SK-N-SH treated with all-trans-retinoic acid at 6 μM for 48 hours (cell line): Measurements from ENCODE around the gene SLC17A9.

Experiments
- ATAC-seq: fragments of 200-7000 bp; cut with Tn5 transposase; 3 replicates; pipeline ENCODE4 v1.9.1; 2020; ENCODE audit warnings: mild to moderate bottlenecking, moderate library complexity
- ARNTL ChIP-seq: fragments of 450-650 bp; formaldehyde crosslinking; IDR thresholded peaks from 2 replicates; pipeline ENCODE4 v1.5.0; 2020; ENCODE audit warnings: low read depth, mild to moderate bottlenecking, moderate library complexity, borderline replicate concordance
- CSDC2 ChIP-seq: fragments of 250-450 bp; sonication (Bioruptor Pico); IDR thresholded peaks from 2 replicates; pipeline ENCODE4 v1.5.0; 2020; ENCODE audit warnings: mild to moderate bottlenecking, moderate library complexity
- ESRRG ChIP-seq: fragments of 250-450 bp; sonication (Bioruptor Pico); IDR thresholded peaks from 2 replicates; pipeline ENCODE4 v1.6.1; 2021; ENCODE audit warnings: mild to moderate bottlenecking
- OSR1 ChIP-seq: fragments of 250-450 bp; sonication (Bioruptor Pico); IDR thresholded peaks from 2 replicates; pipeline ENCODE4 v1.8.0; 2022; ENCODE audit warnings: moderate library complexity, mild to moderate bottlenecking, inconsistent platforms
- SNAI2 ChIP-seq: fragments of 250-450 bp; sonication (Bioruptor Pico); IDR thresholded peaks from 2 replicates; pipeline ENCODE4 v1.5.0; 2020; ENCODE audit warnings: mild to moderate bottlenecking, moderate library complexity
- TCF4 ChIP-seq: fragments of 250-450 bp; sonication (Bioruptor Pico); IDR thresholded peaks from 2 replicates; pipeline ENCODE4 v1.8.0; 2021; ENCODE audit warnings: mild to moderate bottlenecking, moderate library complexity, borderline replicate concordance
- TOX ChIP-seq: fragments of 250-450 bp; sonication (Bioruptor Pico); IDR thresholded peaks from 2 replicates; pipeline ENCODE4 v1.8.0; 2021; ENCODE audit warnings: mild to moderate bottlenecking, moderate library complexity, borderline replicate concordance
- ZFP3 ChIP-seq: fragments of 250-450 bp; sonication (Bioruptor Pico); IDR thresholded peaks from 2 replicates; pipeline ENCODE4 v1.5.0; 2020; ENCODE audit warnings: mild to moderate bottlenecking, moderate library complexity
- ZFP30 ChIP-seq: fragments of 450-650 bp; formaldehyde crosslinking; IDR thresholded peaks from 2 replicates; pipeline ENCODE4 v1.5.0; 2022; ENCODE audit warnings: mild to moderate bottlenecking, moderate library complexity
- ZNF565 ChIP-seq: fragments of 450-650 bp; formaldehyde crosslinking; conservative IDR thresholded peaks from 2 replicates; pipeline ENCODE4 v1.5.0; 2020; ENCODE audit warnings: low read depth, mild to moderate bottlenecking, moderate library complexity
- ZNF70 ChIP-seq: fragments of 450-650 bp; formaldehyde crosslinking; IDR thresholded peaks from 2 replicates; pipeline ENCODE4 v1.5.0; 2020; ENCODE audit warnings: mild to moderate bottlenecking, moderate library complexity
- TF ChIP-seq, protein P1 (sequence below): fragments of 250-450 bp; sonication (Bioruptor Pico); IDR thresholded peaks from 2 replicates; pipeline ENCODE4 v1.8.0; 2020; ENCODE audit warnings: mild to moderate bottlenecking, moderate library complexity, borderline replicate concordance
- TF ChIP-seq, protein P2 (sequence below): fragments of 250-450 bp; sonication (Bioruptor Pico); IDR thresholded peaks from 2 replicates; pipeline ENCODE4 v1.5.1; 2020; ENCODE audit warnings: low read depth, mild to moderate bottlenecking, moderate library complexity
- TF ChIP-seq, protein P3 (sequence below): fragments of 250-450 bp; sonication (Bioruptor Pico); IDR thresholded peaks from 2 replicates; pipeline ENCODE4 v1.5.0; 2020; ENCODE audit warnings: mild to moderate bottlenecking, moderate library complexity
- TF ChIP-seq, protein P4 (sequence below): fragments of 250-450 bp; sonication (Bioruptor Pico); IDR thresholded peaks from 2 replicates; pipeline ENCODE4 v1.5.1; 2021; ENCODE audit warnings: mild to moderate bottlenecking, moderate library complexity
- TF ChIP-seq, protein P5 (sequence below): fragments of 250-450 bp; sonication (Bioruptor Pico); IDR thresholded peaks from 2 replicates; pipeline ENCODE4 v1.8.0; 2021; ENCODE audit warnings: low read depth, mild to moderate bottlenecking, moderate library complexity, borderline replicate concordance

SLC17A9 gene

DNA sequence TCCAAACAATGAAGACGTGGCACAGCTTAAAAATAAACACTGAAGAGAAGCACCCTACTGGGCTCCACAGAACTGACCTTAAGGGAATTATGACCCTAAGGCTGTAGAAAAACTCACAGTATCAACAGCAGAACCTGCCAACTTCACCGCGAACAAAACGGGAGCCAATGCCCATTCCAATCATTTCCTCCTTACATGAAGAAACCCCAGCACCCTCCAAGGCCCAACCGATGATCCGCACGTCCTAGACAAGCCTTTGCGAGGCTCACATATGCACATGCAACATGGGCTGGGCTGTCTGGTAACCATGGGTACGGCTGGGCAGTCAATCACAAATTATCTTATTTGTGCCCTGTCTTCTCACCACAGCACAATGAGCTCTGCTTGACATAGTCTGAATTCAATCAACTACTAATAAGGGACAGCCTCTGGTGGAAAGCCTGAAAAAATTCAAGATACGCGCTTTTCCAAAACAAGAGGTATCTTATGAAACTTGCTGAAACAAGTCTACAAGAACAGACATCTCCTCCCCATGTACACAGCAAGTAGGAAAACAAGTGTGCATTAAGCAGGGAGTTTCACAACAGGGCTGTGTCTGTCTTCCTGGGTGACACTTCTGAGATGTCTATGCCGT is 27.9 kb upstream of the SLC17A9 start:
- ATAC-seq, result no peak; the same call in 2 of the 3 replicates
- no peak for TF ChIP-seq ARNTL (CRISPR knock-in tag)
- TF ChIP-seq TOX (CRISPR knock-in tag), result no peak
- TF ChIP-seq CSDC2 (CRISPR knock-in tag), result no peak
- TF ChIP-seq TCF4, result no peak
- no peak for TF ChIP-seq ESRRG (CRISPR knock-in tag)
- no peak for TF ChIP-seq ZNF565 (CRISPR knock-in tag)

DNA sequence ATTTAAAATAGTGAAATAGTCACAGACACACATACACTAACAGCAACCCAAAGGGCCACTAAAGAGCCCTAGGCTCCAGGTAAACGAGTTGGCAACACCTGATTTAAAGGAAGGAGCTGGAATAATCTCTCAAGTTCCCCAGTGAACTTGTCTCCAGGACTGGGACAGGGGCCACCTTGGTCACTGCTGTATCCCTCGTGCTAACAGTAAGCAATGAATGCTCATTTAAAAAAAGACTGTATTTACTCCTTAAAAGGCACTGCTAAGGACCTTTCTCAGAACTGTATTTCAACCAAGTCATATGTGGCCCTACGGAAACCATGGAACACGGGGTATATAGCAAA is 27.5 kb upstream of the SLC17A9 start:
- no peak for ATAC-seq

DNA sequence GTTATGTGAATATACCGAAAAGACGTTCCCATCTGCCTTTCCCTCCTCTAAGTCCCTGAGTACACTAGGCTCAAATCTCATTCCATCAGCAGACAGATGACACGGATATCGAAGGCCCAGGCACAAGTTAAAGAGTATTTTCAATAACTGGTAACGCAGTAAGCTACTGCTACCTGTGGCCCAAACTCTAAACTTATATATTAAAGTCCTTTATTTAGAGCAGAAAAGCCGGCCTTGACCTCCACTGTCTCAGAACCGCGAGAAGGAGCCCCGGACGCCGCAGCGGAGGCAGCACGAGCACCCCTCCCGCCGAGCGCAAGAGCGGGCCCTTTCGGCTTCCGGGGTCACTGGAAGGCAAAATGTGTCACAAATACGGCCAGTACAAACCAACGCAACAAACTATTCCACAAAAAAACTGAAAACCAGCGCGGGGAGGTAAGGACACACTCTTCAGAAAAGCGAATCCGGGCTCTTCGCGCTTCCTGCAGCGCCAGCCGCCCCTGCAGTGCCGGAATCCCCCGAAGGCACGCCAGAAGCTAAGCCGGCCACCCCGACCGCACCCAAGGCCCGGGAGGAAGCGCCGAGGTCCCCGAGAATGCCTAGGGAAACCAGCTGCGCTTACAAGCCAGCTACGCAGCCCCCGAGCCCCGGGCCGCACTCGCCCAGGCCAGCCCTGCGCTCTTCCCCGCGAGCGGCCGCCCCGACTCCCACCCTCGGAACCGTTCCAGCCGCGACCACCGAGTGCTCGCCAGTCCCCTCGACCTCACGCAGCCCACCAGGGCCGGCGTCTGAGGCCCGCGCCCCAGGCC is 26.9 kb upstream of the SLC17A9 start:
- TF ChIP-seq, protein P1, sequence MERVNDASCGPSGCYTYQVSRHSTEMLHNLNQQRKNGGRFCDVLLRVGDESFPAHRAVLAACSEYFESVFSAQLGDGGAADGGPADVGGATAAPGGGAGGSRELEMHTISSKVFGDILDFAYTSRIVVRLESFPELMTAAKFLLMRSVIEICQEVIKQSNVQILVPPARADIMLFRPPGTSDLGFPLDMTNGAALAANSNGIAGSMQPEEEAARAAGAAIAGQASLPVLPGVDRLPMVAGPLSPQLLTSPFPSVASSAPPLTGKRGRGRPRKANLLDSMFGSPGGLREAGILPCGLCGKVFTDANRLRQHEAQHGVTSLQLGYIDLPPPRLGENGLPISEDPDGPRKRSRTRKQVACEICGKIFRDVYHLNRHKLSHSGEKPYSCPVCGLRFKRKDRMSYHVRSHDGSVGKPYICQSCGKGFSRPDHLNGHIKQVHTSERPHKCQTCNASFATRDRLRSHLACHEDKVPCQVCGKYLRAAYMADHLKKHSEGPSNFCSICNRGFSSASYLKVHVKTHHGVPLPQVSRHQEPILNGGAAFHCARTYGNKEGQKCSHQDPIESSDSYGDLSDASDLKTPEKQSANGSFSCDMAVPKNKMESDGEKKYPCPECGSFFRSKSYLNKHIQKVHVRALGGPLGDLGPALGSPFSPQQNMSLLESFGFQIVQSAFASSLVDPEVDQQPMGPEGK (CRISPR knock-in tag), result no peak
- TF ChIP-seq, protein P2, sequence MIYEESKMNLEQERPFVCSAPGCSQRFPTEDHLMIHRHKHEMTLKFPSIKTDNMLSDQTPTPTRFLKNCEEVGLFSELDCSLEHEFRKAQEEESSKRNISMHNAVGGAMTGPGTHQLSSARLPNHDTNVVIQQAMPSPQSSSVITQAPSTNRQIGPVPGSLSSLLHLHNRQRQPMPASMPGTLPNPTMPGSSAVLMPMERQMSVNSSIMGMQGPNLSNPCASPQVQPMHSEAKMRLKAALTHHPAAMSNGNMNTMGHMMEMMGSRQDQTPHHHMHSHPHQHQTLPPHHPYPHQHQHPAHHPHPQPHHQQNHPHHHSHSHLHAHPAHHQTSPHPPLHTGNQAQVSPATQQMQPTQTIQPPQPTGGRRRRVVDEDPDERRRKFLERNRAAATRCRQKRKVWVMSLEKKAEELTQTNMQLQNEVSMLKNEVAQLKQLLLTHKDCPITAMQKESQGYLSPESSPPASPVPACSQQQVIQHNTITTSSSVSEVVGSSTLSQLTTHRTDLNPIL, result no peak
- TF ChIP-seq ZFP30 (CRISPR knock-in tag), result no peak
- TF ChIP-seq ARNTL (CRISPR knock-in tag), result no peak
- TF ChIP-seq, protein P3, sequence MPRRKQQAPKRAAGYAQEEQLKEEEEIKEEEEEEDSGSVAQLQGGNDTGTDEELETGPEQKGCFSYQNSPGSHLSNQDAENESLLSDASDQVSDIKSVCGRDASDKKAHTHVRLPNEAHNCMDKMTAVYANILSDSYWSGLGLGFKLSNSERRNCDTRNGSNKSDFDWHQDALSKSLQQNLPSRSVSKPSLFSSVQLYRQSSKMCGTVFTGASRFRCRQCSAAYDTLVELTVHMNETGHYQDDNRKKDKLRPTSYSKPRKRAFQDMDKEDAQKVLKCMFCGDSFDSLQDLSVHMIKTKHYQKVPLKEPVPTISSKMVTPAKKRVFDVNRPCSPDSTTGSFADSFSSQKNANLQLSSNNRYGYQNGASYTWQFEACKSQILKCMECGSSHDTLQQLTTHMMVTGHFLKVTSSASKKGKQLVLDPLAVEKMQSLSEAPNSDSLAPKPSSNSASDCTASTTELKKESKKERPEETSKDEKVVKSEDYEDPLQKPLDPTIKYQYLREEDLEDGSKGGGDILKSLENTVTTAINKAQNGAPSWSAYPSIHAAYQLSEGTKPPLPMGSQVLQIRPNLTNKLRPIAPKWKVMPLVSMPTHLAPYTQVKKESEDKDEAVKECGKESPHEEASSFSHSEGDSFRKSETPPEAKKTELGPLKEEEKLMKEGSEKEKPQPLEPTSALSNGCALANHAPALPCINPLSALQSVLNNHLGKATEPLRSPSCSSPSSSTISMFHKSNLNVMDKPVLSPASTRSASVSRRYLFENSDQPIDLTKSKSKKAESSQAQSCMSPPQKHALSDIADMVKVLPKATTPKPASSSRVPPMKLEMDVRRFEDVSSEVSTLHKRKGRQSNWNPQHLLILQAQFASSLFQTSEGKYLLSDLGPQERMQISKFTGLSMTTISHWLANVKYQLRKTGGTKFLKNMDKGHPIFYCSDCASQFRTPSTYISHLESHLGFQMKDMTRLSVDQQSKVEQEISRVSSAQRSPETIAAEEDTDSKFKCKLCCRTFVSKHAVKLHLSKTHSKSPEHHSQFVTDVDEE (CRISPR knock-in tag), result no peak
- no peak for TF ChIP-seq TCF4
- TF ChIP-seq, protein P4, sequence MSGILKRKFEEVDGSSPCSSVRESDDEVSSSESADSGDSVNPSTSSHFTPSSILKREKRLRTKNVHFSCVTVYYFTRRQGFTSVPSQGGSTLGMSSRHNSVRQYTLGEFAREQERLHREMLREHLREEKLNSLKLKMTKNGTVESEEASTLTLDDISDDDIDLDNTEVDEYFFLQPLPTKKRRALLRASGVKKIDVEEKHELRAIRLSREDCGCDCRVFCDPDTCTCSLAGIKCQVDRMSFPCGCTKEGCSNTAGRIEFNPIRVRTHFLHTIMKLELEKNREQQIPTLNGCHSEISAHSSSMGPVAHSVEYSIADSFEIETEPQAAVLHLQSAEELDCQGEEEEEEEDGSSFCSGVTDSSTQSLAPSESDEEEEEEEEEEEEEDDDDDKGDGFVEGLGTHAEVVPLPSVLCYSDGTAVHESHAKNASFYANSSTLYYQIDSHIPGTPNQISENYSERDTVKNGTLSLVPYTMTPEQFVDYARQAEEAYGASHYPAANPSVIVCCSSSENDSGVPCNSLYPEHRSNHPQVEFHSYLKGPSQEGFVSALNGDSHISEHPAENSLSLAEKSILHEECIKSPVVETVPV (CRISPR knock-in tag), result no peak
- TF ChIP-seq CSDC2 (CRISPR knock-in tag), result no peak
- peak; percentile 6 for ATAC-seq

More for the DNA sequence above, 27.5 kb upstream of the SLC17A9 start:
- TF ChIP-seq OSR1, result no peak
- no peak for TF ChIP-seq ZNF70 (CRISPR knock-in tag)
- TF ChIP-seq, protein P5, sequence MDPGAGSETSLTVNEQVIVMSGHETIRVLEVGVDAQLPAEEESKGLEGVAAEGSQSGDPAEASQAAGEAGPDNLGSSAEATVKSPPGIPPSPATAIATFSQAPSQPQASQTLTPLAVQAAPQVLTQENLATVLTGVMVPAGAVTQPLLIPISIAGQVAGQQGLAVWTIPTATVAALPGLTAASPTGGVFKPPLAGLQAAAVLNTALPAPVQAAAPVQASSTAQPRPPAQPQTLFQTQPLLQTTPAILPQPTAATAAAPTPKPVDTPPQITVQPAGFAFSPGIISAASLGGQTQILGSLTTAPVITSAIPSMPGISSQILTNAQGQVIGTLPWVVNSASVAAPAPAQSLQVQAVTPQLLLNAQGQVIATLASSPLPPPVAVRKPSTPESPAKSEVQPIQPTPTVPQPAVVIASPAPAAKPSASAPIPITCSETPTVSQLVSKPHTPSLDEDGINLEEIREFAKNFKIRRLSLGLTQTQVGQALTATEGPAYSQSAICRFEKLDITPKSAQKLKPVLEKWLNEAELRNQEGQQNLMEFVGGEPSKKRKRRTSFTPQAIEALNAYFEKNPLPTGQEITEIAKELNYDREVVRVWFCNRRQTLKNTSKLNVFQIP (CRISPR knock-in tag), result no peak
- no peak for TF ChIP-seq TOX (CRISPR knock-in tag)
- no peak for TF ChIP-seq ESRRG (CRISPR knock-in tag)
- no peak for TF ChIP-seq SNAI2 (CRISPR knock-in tag)
- no peak for TF ChIP-seq ZFP30 (CRISPR knock-in tag)
- TF ChIP-seq ARNTL (CRISPR knock-in tag), result no peak
- no peak for TF ChIP-seq ZFP3 (CRISPR knock-in tag)
- no peak for TF ChIP-seq CSDC2 (CRISPR knock-in tag)
- TF ChIP-seq, protein P3 (CRISPR knock-in tag), result no peak
